Measurements from ENCODE around the gene PHGDH.

- no peak for TF ChIP-seq CTCF (conservative IDR thresholded peaks at IDR 0.05)
- TF ChIP-seq ZFX (IDR thresholded peaks at IDR 0.05): no peak
These were observed 71.8 kb downstream of the PHGDH start for GRCh38 chr1:119783354-119784185.

Measured in C4-2B (cell line).